Hepatocyte (in vitro differentiated cells): ENCODE measurements around the gene FAM20C. TPM values are rescaled to one million over a fixed set of nuclear protein-coding genes. Genes with fewer than 3 reads are reported as not detected.

Experiments used
- DNase-seq: peaks from one replicate; pipeline ENCODE4 v3.0.0-alpha.2; 2016; ENCODE audit warnings: low spot score
- H2AFZ ChIP-seq: fragments of 200-600 bp; sonication (generic); 2 replicates; pipeline ENCODE4 v1.6.0; 2016; ENCODE audit warnings: antibody characterized with exemption, mild to moderate bottlenecking
- H3K27ac ChIP-seq: fragments of 200-600 bp; sonication (generic); 2 replicates; pipeline ENCODE4 v1.5.1; 2016; ENCODE audit warnings: mild to moderate bottlenecking
- H3K27me3 ChIP-seq: fragments of 200-600 bp; sonication (generic); 2 replicates; pipeline ENCODE4 v1.6.1; 2016
- H3K36me3 ChIP-seq: fragments of 200-600 bp; sonication (generic); replicated peaks from 2 replicates; pipeline ENCODE4 v1.5.1; 2016; ENCODE audit warnings: low read depth; ENCODE audit not compliant: insufficient read depth
- H3K4me1 ChIP-seq: fragments of 200-600 bp; sonication (generic); 2 replicates; pipeline ENCODE4 v1.5.1; 2016; ENCODE audit warnings: mild to moderate bottlenecking, moderate library complexity; ENCODE audit not compliant: insufficient read depth
- H3K4me2 ChIP-seq: fragments of 200-600 bp; sonication (generic); 2 replicates; pipeline ENCODE4 v1.6.0; 2016
- H3K4me3 ChIP-seq: fragments of 200-600 bp; sonication (generic); 2 replicates; pipeline ENCODE4 v1.5.1; 2016; ENCODE audit warnings: mild to moderate bottlenecking
- H3K79me2 ChIP-seq: fragments of 200-600 bp; sonication (generic); 2 replicates; pipeline ENCODE4 v1.6.0; 2017; ENCODE audit warnings: mild to moderate bottlenecking
- H3K9me2 ChIP-seq: fragments of 200-600 bp; sonication (generic); replicated peaks from 2 replicates; pipeline ENCODE4 v1.6.0; 2017; ENCODE audit warnings: mild to moderate bottlenecking; ENCODE audit not compliant: insufficient read depth
- H3K9me3 ChIP-seq: fragments of 200-600 bp; sonication (generic); 2 replicates; pipeline ENCODE4 v1.5.1; 2016; ENCODE audit warnings: low read depth, mild to moderate bottlenecking
- H4K20me1 ChIP-seq: fragments of 200-600 bp; sonication (generic); 2 replicates; pipeline ENCODE4 v1.6.0; 2016; ENCODE audit warnings: mild to moderate bottlenecking; ENCODE audit not compliant: insufficient read depth, poor library complexity, severe bottlenecking
- CTCF ChIP-seq: fragments of 200-600 bp; sonication (generic); IDR thresholded peaks from 2 replicates; pipeline ENCODE4 v1.5.1; 2016; ENCODE audit warnings: antibody characterized with exemption, mild to moderate bottlenecking; ENCODE audit not compliant: poor library complexity
- EZH2 ChIP-seq: fragments of 200-600 bp; sonication (generic); IDR thresholded peaks from 2 replicates; pipeline ENCODE4 v1.6.1; 2016; ENCODE audit warnings: antibody characterized with exemption, mild to moderate bottlenecking, borderline replicate concordance
- EZH2phosphoT487 ChIP-seq: fragments of 200-600 bp; sonication (generic); IDR thresholded peaks from one replicate; pipeline ENCODE4 v1.6.1; 2018; ENCODE audit warnings: antibody characterized with exemption, mild to moderate bottlenecking, low read depth, moderate library complexity; ENCODE audit not compliant: unreplicated experiment, severe bottlenecking
- WGBS: methylation state at CpG from one replicate; pipeline ENCODE4 v1.1.6; 2016; ENCODE audit warnings: low lambda C conversion rate; ENCODE audit errors: missing lambda C conversion rate; 5-methylcytosine and 5-hydroxymethylcytosine counted together
- polyA plus RNA-seq: library from polyadenylated mRNA; unstranded; fragments of >200 nt; fragmentation: Nextera tagmentation; extraction: Ambion mirVana; gene quantifications from 2 replicates; pipeline ENCODE4 v1.2.1, GENCODE V29; 2016
- total RNA-seq: library from RNA; depleted of rRNA; stranded (reverse); fragments of >200 nt; gene quantifications from 2 replicates; pipeline ENCODE4 v1.2.3, GENCODE V29; 2014

FAM20C gene
- total and polyA plus RNA-seq, 2 experiments from 2014 or later: 24.4 to 42.5 TPM

GRCh38 chr7:200290-200689 lies 7.9 kb downstream of the FAM20C start:
- peaks cover 38% of the 10 kb centered on the region for H3K79me2 ChIP-seq
- no peak for TF ChIP-seq EZH2phosphoT487
- TF ChIP-seq CTCF: no peak
- TF ChIP-seq EZH2: no peak
- no peaks in the 10 kb centered on the region for H3K9me2 ChIP-seq
- H4K20me1 ChIP-seq: peaks cover 31% of the 10 kb centered on the region
- H3K4me2 ChIP-seq: no peak overlapping the region
- H3K36me3 ChIP-seq: no peaks in the 10 kb centered on the region
- DNase-seq: no peak
- H2AFZ ChIP-seq: no peak overlapping the region
- no peaks in the 10 kb centered on the region for H3K27me3 ChIP-seq
- peaks cover 6% of the 10 kb centered on the region for H3K4me1 ChIP-seq
- H3K9me3 ChIP-seq: no peaks in the 10 kb centered on the region
- H3K27ac ChIP-seq: no peak overlapping the region
- 89% methylated on average over 10 of the region's 11 CpGs for WGBS
- no peak overlapping the region for H3K4me3 ChIP-seq

- Histone ChIP-seq H4K20me1 (peaks cover 27% of the 10 kb centered on the region), H3K79me2 (peaks cover 34% of the 10 kb centered on the region), H3K27ac (no peak overlapping the region), H3K9me3 (no peaks in the 10 kb centered on the region), H3K36me3 (no peaks in the 10 kb centered on the region), H3K4me1 (peaks cover 2% of the 10 kb centered on the region), H3K9me2 (no peaks in the 10 kb centered on the region), H3K27me3 (no peaks in the 10 kb centered on the region), H3K4me2 (no peak overlapping the region), H3K4me3 (no peak overlapping the region), H2AFZ (no peak overlapping the region)
- 78% methylated on average over 10 of the region's 10 CpGs for WGBS
- DNase-seq: no peak
- TF ChIP-seq EZH2phosphoT487: no peak
- TF ChIP-seq CTCF: no peak
- TF ChIP-seq EZH2: no peak
Measured at GRCh38 chr7:200704-201103, 8.3 kb downstream of the FAM20C start.

GRCh38 chr7:204326-204725 lies 12.0 kb downstream of the FAM20C start:
- no peak overlapping the region for H2AFZ ChIP-seq
- peaks cover 3% of the 10 kb centered on the region for H4K20me1 ChIP-seq
- 92% methylated on average over 17 of the region's 17 CpGs for WGBS
- H3K4me1 ChIP-seq: no peaks in the 10 kb centered on the region
- H3K27ac ChIP-seq: no peak overlapping the region
- no peaks in the 10 kb centered on the region for H3K36me3 ChIP-seq
- no peaks in the 10 kb centered on the region for H3K9me3 ChIP-seq
- no peaks in the 10 kb centered on the region for H3K9me2 ChIP-seq
- H3K4me2 ChIP-seq: no peak overlapping the region
- peaks cover 8% of the 10 kb centered on the region for H3K79me2 ChIP-seq
- H3K27me3 ChIP-seq: no peaks in the 10 kb centered on the region
- TF ChIP-seq CTCF: no peak
- no peak for TF ChIP-seq EZH2
- TF ChIP-seq EZH2phosphoT487: no peak
- no peak overlapping the region for H3K4me3 ChIP-seq
- DNase-seq: no peak
